Measurements from ENCODE around the gene BPIFB1.

BPIFB1 gene

GRCh38 chr20:33332905-33333456 lies 50.0 kb downstream of the BPIFB1 start:
- no peak for DNase-seq

- no peak for DNase-seq
Measured at GRCh38 chr20:33333616-33334015, 50.6 kb downstream of the BPIFB1 start.

GRCh38 chr20:33334111-33334510 lies 51.1 kb downstream of the BPIFB1 start:
- DNase-seq = no peak

DNA sequence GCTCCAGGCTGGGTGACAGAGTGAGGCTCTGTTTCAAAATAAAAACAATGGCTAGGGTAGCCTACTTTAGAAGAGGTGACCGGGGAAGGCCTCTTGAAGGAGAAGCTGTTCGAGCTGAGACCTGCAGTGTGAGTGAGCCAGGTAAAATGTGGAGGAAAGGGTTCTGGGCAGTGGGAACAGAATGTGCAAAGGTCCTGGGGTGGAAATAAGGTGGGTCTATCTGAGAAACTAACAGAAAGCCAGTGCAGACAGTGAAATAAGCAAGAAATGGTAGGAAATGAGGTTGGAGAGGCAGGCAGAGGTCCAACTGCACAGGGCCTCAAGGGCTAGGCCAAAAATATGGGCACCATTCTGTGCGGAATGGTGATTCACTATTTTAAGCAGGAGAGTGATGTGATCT lies 53.4 kb downstream of the BPIFB1 start:
- DNase-seq = no peak

- no peak for DNase-seq
Measured at GRCh38 chr20:33337119-33337518, 54.1 kb downstream of the BPIFB1 start.

DNA sequence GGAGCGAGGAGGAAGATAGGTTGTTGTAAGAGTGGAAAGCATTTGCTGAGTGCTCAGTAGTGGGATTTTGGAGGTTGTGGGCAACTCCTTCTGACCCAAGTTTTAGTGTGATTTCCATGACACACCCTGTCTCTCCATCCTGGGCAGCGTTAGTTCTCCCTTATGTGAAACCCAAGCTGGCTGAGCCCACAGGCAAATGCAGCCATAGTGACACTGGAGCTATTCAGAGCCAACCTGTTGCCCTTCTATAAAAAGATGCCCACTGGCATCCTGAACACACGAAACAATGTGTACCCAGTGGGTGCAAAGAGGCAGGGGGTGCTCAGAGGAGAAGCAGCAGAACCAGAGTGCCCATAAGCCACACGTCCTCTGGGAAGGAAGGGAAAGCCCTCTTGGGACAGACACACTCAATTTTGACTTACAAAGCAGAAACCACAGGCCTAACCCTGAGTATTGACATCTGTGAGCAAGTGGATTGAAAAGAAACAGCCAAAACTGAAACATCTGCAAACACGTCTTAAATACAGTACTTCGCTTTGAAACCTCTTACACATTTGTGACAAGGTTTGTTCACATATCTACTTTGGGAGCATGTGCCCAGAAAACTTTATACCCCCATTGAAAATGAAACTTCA lies 54.6 kb downstream of the BPIFB1 start:
- no peak for DNase-seq

DNA sequence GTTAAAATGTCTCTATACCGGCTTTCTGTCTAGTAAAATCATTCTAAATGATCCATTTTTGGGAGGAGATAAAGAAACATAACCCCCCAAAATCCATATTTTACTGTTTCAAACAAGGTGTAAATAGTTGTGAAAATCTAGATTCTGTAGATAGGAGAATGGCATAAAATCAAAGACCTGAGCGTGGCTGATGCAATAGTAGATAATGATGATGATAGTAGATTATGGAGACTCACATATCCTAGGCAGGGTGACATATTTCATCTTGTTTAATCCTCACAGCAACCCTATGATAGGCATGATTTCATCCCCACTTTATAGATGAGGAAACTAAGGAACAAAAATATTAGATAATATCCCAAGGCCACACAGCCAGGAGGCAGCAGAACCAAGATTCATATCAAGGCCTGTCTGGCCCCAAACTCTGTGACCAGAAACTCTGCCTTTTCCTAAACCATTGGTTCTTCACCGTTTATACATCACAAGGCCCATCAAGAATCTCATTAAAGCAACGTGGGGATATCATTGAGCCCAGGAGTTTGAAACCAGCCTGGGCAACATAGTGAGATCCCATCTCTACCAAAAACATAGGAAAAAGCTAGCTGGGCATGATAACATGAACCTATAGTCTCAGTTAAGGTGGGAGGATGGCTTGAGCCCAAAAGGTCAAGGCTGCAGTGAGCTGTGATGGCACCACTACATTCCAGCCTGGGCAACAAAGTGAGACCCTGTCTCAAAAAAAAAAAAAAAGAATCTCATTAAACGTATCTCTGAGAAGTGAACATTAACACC lies 55.6 kb downstream of the BPIFB1 start:
- no peak for DNase-seq

GRCh38 chr20:33339515-33340058 lies 56.6 kb downstream of the BPIFB1 start:
- no peak for DNase-seq

DNA sequence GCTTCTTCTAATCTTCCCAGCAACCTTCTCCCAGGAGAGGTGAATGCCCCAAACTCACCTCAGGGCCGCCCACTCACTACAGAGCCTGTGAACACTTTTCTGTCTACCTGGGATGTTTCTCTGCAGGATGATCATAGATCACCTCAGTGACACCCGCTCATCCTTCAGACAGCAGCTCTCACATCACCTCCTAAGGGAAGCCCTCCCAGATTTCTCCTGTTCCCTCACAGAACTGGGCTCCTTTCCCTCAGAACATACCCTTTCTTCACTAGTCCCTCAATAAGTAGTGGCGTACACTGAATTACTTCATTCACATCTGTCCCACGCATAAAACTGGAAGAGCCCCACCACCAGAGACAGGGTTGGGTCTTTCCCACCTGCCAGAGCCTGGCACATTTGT lies 60.5 kb downstream of the BPIFB1 start:
- no peak for DNase-seq

- DNase-seq = no peak
Measured at GRCh38 chr20:33345342-33345741, 62.3 kb downstream of the BPIFB1 start.

- no peak for DNase-seq
Measured at GRCh38 chr20:33348136-33348937, 65.3 kb downstream of the BPIFB1 start.

DNA sequence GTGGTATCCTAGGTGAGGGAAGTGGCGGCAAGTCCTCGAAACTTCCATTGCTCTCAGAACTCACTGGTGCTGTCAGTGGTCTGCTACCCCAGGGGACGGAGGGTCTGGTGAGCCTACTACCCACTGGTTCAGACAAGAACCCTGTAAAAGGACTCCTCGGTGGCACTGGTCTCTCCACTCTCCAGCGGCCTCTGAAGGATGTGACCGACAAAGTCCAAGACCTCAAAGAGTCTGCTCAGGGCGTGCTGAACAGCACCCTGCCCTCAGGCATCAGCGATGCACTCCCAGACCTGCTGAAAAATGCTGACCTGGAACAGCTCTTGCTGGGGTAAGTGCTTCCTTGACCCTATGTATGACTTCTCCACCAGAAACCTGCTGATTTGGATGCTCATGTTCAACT lies 66.5 kb downstream of the BPIFB1 start:
- no peak for DNase-seq

- no peak for DNase-seq
Measured at GRCh38 chr20:33351696-33352095, 68.7 kb downstream of the BPIFB1 start.

- no peak for DNase-seq
Measured at GRCh38 chr20:33352258-33353012, 69.4 kb downstream of the BPIFB1 start.

DNA sequence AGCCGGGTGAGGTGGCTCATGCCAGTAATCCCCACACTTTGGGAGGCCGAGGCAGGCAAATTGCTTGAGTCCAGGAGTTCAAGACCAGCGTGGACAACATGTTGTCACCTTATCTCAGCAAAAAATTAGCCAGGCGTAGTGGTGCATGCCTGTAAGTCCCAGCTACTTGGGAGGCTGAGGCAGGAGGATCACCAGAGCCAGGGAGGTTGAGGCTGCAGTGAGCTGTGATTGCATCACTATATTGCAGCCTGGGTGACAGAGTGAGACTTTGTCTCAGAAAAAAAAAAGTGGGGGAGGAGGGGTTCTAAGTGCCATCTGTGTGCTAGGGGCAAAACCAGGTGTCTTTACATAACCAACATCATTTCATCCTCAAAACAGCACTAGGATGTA lies 70.0 kb downstream of the BPIFB1 start:
- no peak for DNase-seq
